VCaP (cell line): ENCODE measurements around the gene TIGIT.

Source experiments
- H3K27ac ChIP-seq: fragments of 450-650 bp; 2 replicates; pipeline ENCODE4 v1.5.1; 2017
- TF ChIP-seq, protein P1 (sequence below): fragments of 450-650 bp; conservative IDR thresholded peaks from 2 replicates; pipeline ENCODE4 v1.5.1; 2017; ENCODE audit warnings: mild to moderate bottlenecking, moderate library complexity

Gene TIGIT

DNA sequence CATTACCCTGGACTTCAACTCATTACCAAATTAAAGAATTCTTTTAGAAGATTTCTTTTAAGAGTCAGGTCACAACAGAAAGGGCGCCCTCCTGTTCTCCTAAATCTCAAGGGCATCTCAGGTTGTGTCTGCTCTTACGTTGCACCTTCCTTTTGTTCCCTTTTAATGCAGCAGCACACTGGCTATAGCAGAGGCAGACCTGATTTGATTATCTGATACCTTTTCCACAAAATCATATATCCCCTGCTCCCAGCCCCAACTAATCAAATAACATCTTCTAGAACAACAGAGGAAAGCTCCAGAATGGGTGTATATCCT is 40.1 kb downstream of the TIGIT start:
- TF ChIP-seq, protein P1, sequence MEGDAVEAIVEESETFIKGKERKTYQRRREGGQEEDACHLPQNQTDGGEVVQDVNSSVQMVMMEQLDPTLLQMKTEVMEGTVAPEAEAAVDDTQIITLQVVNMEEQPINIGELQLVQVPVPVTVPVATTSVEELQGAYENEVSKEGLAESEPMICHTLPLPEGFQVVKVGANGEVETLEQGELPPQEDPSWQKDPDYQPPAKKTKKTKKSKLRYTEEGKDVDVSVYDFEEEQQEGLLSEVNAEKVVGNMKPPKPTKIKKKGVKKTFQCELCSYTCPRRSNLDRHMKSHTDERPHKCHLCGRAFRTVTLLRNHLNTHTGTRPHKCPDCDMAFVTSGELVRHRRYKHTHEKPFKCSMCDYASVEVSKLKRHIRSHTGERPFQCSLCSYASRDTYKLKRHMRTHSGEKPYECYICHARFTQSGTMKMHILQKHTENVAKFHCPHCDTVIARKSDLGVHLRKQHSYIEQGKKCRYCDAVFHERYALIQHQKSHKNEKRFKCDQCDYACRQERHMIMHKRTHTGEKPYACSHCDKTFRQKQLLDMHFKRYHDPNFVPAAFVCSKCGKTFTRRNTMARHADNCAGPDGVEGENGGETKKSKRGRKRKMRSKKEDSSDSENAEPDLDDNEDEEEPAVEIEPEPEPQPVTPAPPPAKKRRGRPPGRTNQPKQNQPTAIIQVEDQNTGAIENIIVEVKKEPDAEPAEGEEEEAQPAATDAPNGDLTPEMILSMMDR, result no peak
- no peak overlapping the region for H3K27ac ChIP-seq

DNA sequence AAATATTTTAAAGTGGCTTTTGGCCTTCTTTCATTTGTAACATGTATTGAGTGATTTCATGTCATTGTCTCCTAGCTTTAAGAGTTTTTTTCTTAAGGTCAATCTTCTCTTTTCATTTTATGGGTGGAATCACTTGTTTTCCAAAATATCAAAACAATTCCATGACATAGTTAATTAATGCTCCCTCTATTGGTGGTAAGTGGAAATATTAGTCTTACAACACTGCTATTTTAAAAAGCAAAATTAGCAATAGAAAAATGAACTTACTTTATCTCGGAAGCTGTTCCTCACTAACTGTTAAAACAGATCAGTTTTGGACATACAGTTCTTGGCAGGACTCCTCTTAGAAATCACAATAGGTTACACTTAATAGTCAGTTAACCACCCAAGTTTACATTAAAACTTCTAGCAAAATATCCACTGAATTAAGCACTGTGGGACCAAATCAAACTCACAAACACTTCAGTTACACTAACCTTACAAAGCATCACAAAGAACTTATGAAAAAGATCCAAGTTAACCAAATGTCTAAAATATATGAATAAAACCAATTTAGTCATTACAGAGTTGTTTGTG is 42.4 kb downstream of the TIGIT start:
- no peak overlapping the region for H3K27ac ChIP-seq
- TF ChIP-seq, protein P1, result peak; percentile 69

DNA sequence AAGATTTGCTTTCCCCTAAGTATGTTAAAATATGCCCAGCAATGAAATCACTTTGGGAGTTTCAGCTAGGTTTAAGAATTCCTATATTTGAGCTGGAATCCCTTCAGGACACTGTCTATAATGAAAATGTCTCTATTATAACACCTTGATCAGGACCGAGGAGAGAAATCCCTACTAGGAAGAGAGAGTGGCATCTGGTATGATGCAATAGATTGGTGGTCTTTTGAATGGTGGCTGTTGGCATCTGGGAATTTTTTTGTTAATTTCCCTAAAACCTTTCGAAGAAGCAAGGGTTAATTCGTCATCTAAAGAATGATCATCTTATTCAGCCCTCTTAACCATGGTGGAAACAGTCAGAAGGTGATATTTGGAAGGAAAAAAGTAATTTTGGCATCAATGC is 43.0 kb downstream of the TIGIT start:
- H3K27ac ChIP-seq, result no peak overlapping the region
- TF ChIP-seq, protein P1, result no peak

DNA sequence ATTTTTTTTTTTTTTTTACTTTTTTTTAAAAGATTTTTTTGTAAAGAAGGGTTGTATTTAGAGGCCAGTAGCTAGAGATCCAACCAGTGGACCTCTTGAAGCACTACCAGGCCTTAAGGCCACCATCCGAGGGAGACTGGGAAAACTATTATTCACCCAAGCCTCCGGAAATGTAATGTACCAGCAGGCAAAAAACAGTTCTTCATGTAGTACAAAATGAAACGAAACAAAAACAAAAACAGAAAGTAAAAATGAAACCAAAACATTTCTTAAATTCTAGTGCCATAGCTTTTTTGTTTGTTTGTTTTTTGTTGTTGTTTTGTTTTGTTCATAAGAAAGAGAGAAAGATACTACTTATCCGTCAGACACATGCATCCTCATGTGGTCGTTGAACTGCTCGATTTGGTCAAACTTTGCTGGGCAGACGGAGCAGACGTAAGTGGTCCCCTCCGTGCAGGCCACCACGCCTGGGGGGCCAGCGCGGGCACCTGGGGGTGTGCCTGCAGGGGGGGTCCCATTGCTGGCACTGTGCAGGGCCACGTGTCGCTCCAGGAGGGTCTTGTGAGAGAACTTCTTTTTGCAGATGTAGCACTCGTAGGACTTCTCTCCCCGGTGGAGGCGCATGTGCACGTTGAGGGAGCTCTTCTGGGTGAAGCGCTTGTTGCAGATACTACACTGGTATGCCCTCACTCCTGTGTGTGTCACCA is 45.0 kb downstream of the TIGIT start:
- no peak overlapping the region for H3K27ac ChIP-seq
- TF ChIP-seq, protein P1, result no peak

DNA sequence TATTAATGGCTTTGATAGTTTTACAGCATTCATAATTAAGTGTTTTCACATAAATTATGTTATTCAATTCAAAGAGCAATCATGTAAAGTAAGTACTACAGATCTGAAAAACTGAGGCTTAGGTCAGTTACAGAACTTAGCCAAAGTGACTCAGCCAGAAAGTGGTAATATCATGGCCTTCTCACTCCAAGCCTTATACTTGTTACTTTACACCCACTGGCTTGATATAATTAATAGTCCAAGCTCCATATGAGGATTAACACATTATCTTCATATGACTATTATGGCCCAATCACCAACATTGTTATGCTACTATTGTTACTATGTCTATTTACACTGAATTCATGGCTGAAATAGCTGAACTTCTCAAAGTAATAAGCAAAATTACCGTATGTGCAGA is 50.7 kb downstream of the TIGIT start:
- TF ChIP-seq, protein P1, result no peak
- H3K27ac ChIP-seq, result no peak overlapping the region

DNA sequence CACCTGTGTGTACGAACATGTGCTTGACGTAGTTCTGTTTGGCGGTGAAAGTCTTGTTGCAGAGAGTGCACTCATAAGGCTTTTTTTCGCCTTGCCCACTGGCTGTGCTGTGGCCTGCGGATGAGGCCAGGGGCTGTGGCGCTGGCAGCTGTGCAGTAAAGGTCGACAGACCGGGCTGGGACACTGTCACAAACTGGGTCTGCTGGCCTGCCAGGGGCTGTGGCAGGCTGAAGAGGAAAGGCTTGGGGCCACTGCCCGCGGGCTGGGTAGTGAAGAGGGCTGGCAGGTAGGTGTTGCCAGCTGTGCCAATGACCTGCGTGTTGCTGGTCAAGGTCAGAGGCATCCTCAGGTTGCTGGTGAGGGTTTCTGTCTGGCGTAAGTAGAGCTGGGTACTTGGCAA is 56.4 kb downstream of the TIGIT start:
- H3K27ac ChIP-seq, result no peak overlapping the region
- TF ChIP-seq, protein P1, result no peak

DNA sequence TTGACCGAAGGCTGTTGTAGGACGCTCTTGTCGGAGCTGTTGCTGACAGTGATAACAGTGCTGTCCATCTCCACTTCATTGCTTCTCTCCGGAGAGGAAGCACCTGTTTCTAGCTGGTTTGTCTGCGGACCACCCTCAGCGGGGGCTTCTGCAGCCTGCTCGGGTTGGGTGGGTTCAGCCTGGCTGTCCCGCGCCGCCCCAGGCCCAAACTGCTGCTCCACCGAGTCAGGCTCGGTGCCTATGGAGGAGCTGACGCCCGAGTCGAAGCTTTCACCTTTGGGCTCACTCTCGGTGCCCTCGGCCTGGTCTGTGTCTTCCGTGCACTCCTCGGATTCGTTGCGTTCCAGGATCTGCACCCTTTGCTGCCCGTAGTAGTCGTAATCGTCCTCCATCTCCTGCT is 56.9 kb downstream of the TIGIT start:
- TF ChIP-seq, protein P1, result no peak
- H3K27ac ChIP-seq, result no peak overlapping the region
